ENCODE results near the gene RAB35. TPM values are rescaled to one million over a fixed set of nuclear protein-coding genes. Genes with fewer than 3 reads are reported as not detected.

The RAB35 gene
- total and polyA plus RNA-seq, 2 of the 4 experiments (the other 2 are of a cell fraction), result 32.6 to 49.6 TPM

DNA sequence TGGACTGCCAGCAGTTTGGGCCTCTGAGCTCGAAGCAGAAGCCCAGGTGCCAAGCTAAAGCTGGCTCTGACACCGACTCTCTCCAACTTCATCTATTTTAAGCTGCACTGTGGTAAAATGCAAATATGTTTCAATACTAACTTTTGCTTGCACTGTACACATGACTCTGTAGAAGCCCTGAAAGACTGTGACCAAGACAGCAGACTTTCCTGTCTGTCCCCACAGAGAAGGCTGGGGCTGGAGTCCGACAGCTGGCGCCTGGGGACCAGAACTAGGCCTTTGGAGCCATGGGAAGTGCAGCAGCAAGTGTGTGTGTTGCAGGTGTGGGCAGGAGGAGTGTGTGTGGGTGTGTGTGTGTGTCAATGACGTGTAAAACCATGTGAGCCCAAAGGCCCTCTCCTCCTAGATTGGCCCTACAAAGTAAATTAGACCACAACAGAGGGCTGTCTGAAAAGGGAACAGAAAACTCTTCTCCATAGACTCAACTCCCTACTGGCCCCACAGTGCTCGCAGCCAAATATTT lies 16.4 kb upstream of the RAB35 start:
- no peak overlapping the region for H2AK5ac ChIP-seq (ENCODE audit: low read depth, low read length)
- H4K5ac ChIP-seq (ENCODE audit: low read depth, low read length), result no peak overlapping the region
- no peak overlapping the region for H3K27ac ChIP-seq (ENCODE audit: insufficient read depth, low read length)
- peaks cover 88% of the 10 kb centered on the region for H3K36me3 ChIP-seq (ENCODE audit: control insufficient read depth, insufficient read depth, low read length)
- no peaks in the 10 kb centered on the region; the same call in 1 of the 2 replicates for H4K20me1 ChIP-seq (ENCODE audit: insufficient read depth, low read length)
- H3K9me3 ChIP-seq (ENCODE audit: control insufficient read depth, insufficient read depth, low read length), result no peaks in the 10 kb centered on the region
- no peak overlapping the region for H3K14ac ChIP-seq (replicated peaks; ENCODE audit: low read depth, low read length)
- H4K91ac ChIP-seq (ENCODE audit: insufficient read depth, low read depth, low read length), result no peak overlapping the region
- H3K9me1 ChIP-seq (ENCODE audit: insufficient read depth, low read length), result peaks cover under 1% of the 10 kb centered on the region; the same call in 1 of the 2 replicates
- in situ Hi-C loops (cut with MboI; ENCODE audit: low sequenced_read_pairs), result no loop called here
- H3K4me1 ChIP-seq (ENCODE audit: control insufficient read depth, insufficient read depth, low read length), result no peaks in the 10 kb centered on the region
- intact Hi-C loops (cut with micrococcal nuclease), result no loop called here
- no peak overlapping the region for H3K23ac ChIP-seq (ENCODE audit: low read depth, low read length)
- H2BK15ac ChIP-seq (ENCODE audit: low read depth, low read length), result no peak overlapping the region
- H2BK120ac ChIP-seq (ENCODE audit: low read depth, low read length), result no peak overlapping the region
- H3K56ac ChIP-seq (ENCODE audit: extremely low read depth, insufficient read depth, low read length), result no peak overlapping the region
- H3K4ac ChIP-seq (ENCODE audit: low read depth, low read length), result no peak overlapping the region
- no peak overlapping the region for H3K9ac ChIP-seq (ENCODE audit: low read depth, low read length)
- 100% methylated on average over 1 of the region's 6 CpGs; no CpG with 5 or more reads in 1 of the 2 experiments for WGBS, 2 experiments (ENCODE audit: extremely low coverage in 2 of 2, insufficient read length in 1 of 2)
- ChIA-PET POLR2A (ENCODE audit: unreplicated experiment) (no interaction called here), CTCF (no interaction called here)
- no peak overlapping the region for H3K4me3 ChIP-seq (ENCODE audit: insufficient read depth, low read depth, low read length)
- TF ChIP-seq NFE2L2 (IDR thresholded peaks at IDR 0.05; ENCODE audit: low read depth, low read length) (no peak), POLR2A (IDR thresholded peaks at IDR 0.05; ENCODE audit: low read depth, low read length) (no peak)
- H2AK9ac ChIP-seq (replicated peaks; ENCODE audit: low read depth, low read length, poor library complexity), result no peak overlapping the region
- H3K4me2 ChIP-seq (ENCODE audit: low read depth, low read length), result no peak overlapping the region
- DNase-seq (no peak), ATAC-seq (ENCODE audit: low read depth) (no peak)
- H4K8ac ChIP-seq (ENCODE audit: low read depth in 2 of 2, low read length in 2 of 2), result no peak overlapping the region
- no peak overlapping the region for H2BK5ac ChIP-seq (ENCODE audit: low read depth, low read length, poor library complexity, severe bottlenecking)
- dilution Hi-C loops (cut with HindIII; ENCODE audit: low sequenced_read_pairs, unreplicated experiment), result no loop called here
- no peaks in the 10 kb centered on the region for H3K27me3 ChIP-seq (ENCODE audit: control insufficient read depth, insufficient read depth, low read length)
- H3K79me1 ChIP-seq (ENCODE audit: low read depth in 1 of 2, low read length in 2 of 2), result peaks cover 10 to 24% of the 10 kb centered on the region in 2 experiments; a peak in 3 of 4 replicates
- H2BK20ac ChIP-seq (ENCODE audit: low read depth, low read length), result no peak overlapping the region
- BruUV-seq (replicated peaks), result no TSS peak
- no peak overlapping the region for H2AFZ ChIP-seq (replicated peaks; ENCODE audit: low read length, poor library complexity)
- no peak overlapping the region for H3K18ac ChIP-seq (ENCODE audit: low read depth, low read length)

Data from IMR-90 (cell line).